HepG2 (cell line): ENCODE data around the gene SAP25. TPM values are rescaled to one million over a fixed set of nuclear protein-coding genes. Genes with fewer than 3 reads are reported as not detected.
A peak's percentile ranks its signal among the peaks of the same experiment; 100 is the strongest.

Source experiments
- AGO2 ChIP-seq: fragments of 200-400 bp; formaldehyde crosslinking; optimal IDR thresholded peaks from 2 replicates; pipeline ENCODE3; 2017; ENCODE audit warnings: mild to moderate bottlenecking, low read depth, low read length, moderate library complexity
- CENPT ChIP-seq: sonication (generic); formaldehyde crosslinking; IDR thresholded peaks from 2 replicates; pipeline ENCODE4 v1.8.0; 2022; ENCODE audit warnings: low read depth, mild to moderate bottlenecking, moderate library complexity, missing genetic modification reagents
- EP300 ChIP-seq, 3 experiments: sonication (generic) in 1 of 3; formaldehyde crosslinking in 1 of 3; IDR thresholded peaks; 2 replicates each; pipeline versions ENCODE4 v1.5.1 to v1.6.1; 2011 to 2020; ENCODE audit warnings: low read depth in 2 of 3, low read length in 2 of 3, borderline replicate concordance in 1 of 3, improper control_type of control experiment in 1 of 3, mild to moderate bottlenecking in 1 of 3, missing genetic modification reagents in 1 of 3, moderate library complexity in 1 of 3
- HNF4A ChIP-seq: sonication (generic); formaldehyde crosslinking; IDR thresholded peaks from 2 replicates; pipeline ENCODE4 v1.4.0; 2020; ENCODE audit warnings: missing genetic modification reagents
- HNRNPUL1 ChIP-seq: fragments of 200-400 bp; formaldehyde crosslinking; IDR thresholded peaks from 2 replicates; pipeline ENCODE4 v1.6.1; 2017; ENCODE audit warnings: low read depth, mild to moderate bottlenecking, low read length, moderate library complexity
- IKZF4 ChIP-seq: sonication (generic); formaldehyde crosslinking; IDR thresholded peaks from 2 replicates; pipeline ENCODE4 v1.5.1; 2020; ENCODE audit warnings: borderline replicate concordance, mild to moderate bottlenecking, low read depth, missing genetic modification reagents; ENCODE audit errors: not compliant biosample characterization
- LCORL ChIP-seq, 2 experiments: fragments of 450-650 bp in 1 of 2; sonication (generic) in 1 of 2; formaldehyde crosslinking in 1 of 2; IDR thresholded peaks; 2 replicates each; pipeline versions ENCODE4 v1.5.0 to v1.6.1; 2017 to 2020; ENCODE audit warnings: antibody characterized with exemption in 1 of 2, missing genetic modification reagents in 1 of 2
- SYNCRIP ChIP-seq: fragments of 200-400 bp; formaldehyde crosslinking; IDR thresholded peaks from 2 replicates; pipeline ENCODE4 v1.6.1; 2018; ENCODE audit warnings: mild to moderate bottlenecking, low read depth, low read length; ENCODE audit not compliant: insufficient read depth
- UBTF ChIP-seq: sonication (generic); formaldehyde crosslinking; IDR thresholded peaks from 2 replicates; pipeline ENCODE4 v1.4.0; 2020; ENCODE audit warnings: mild to moderate bottlenecking, missing genetic modification reagents
- YEATS2 ChIP-seq: sonication (generic); formaldehyde crosslinking; IDR thresholded peaks from 2 replicates; pipeline ENCODE4 v1.4.0; 2020; ENCODE audit warnings: missing genetic modification reagents, borderline replicate concordance
- ZNF234 ChIP-seq: sonication (generic); formaldehyde crosslinking; conservative IDR thresholded peaks from 2 replicates; pipeline ENCODE4 v1.5.1; 2020; ENCODE audit warnings: mild to moderate bottlenecking, missing genetic modification reagents
- ZNF501 ChIP-seq: sonication (generic); formaldehyde crosslinking; IDR thresholded peaks from 2 replicates; pipeline ENCODE4 v1.5.1; 2020; ENCODE audit warnings: mild to moderate bottlenecking, moderate library complexity, missing genetic modification reagents
- ZNF558 ChIP-seq: sonication (generic); formaldehyde crosslinking; IDR thresholded peaks from 2 replicates; pipeline ENCODE4 v1.9.0; 2022; ENCODE audit warnings: mild to moderate bottlenecking, missing genetic modification reagents, borderline replicate concordance
- ZNF614 ChIP-seq: IDR thresholded peaks from 2 replicates; pipeline ENCODE4 v1.6.1; 2018; ENCODE audit warnings: missing biosample characterization, missing genetic modification reagents, inconsistent platforms, borderline replicate concordance
- polyA plus RNA-seq, 8 experiments: library from polyadenylated mRNA; depleted of rRNA in 3 of 8; stranded (reverse) in 7 of 8; unstranded in 1 of 8; fragments of >200 nt; fragmentation: Illumina TruSeq in 4 of 8; extraction: Trizol in 4 of 8; gene quantifications; 2 replicates each; pipeline versions ENCODE4 v1.2.1 to v1.2.3, GENCODE V29; 2011 to 2016; ENCODE audit warnings: low read depth in 4 of 8, missing spikeins in 1 of 8, mixed read lengths in 1 of 8; ENCODE audit not compliant: insufficient read depth in 1 of 8
- total RNA-seq, 5 experiments: library from RNA; depleted of rRNA; stranded (reverse); fragments of >200 nt; fragmentation: Illumina TruSeq; extraction: Trizol; gene quantifications; 2 replicates each; pipeline ENCODE4 v1.2.3, GENCODE V29; 2016; ENCODE audit warnings: low read depth in 1 of 5
- TF ChIP-seq, protein P1 (sequence below): sonication (generic); formaldehyde crosslinking; IDR thresholded peaks from 2 replicates; pipeline ENCODE4 v1.4.0; 2020; ENCODE audit warnings: missing genetic modification reagents, borderline replicate concordance
- TF ChIP-seq, protein P2 (sequence below): sonication (generic); formaldehyde crosslinking; IDR thresholded peaks from 2 replicates; pipeline ENCODE4 v1.5.1; 2020; ENCODE audit warnings: mild to moderate bottlenecking, moderate library complexity, missing genetic modification reagents
- TF ChIP-seq, protein P3 (sequence below): sonication (generic); formaldehyde crosslinking; IDR thresholded peaks from 2 replicates; pipeline ENCODE4 v1.5.1; 2020; ENCODE audit warnings: mild to moderate bottlenecking, missing genetic modification reagents, moderate library complexity

The SAP25 gene
- total and polyA plus RNA-seq, 2 of the 13 experiments (the other 11 are each of a cell fraction or from before 2014, with no cell fraction given): 0.15 to 0.20 TPM

DNA sequence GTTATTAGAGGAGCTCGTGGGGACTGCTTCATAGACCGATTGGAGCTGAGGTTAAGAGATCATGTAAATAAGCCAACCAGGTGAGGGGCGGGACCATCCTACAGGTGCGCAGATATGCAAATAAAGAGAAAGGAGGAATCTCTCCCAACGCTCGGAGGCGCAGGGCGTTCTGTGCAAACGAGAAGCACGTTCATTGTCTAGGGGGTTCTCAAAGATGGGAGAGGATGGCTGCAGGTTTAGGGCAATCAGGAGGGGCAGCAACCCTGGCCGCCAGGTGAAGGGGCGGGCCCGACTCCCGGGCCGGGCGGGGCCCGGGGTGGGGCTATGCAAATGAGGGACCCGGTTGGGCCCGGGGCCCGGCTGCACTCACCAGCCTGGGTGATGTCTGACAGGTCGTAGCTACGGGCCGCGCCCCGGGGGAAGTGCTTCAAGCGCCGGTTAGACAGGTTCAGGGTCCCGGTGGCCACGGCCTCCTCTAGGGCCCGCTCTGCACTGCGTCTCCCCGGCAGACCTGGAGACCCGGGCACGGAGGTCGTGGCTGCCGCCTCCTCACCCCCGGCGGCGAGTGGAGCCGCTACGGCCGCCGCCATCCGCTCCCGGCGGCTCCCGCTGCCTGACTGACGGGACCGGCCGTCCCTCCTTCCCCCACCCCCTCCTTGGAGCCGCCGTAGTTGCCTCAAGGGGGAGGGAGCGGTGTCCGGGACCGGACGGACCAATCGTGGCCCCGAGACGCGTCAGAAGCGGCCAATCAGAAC, 12.0 kb upstream of the SAP25 start, which contains the start of gene LRCH4 (continued):
- TF ChIP-seq, protein P1, sequence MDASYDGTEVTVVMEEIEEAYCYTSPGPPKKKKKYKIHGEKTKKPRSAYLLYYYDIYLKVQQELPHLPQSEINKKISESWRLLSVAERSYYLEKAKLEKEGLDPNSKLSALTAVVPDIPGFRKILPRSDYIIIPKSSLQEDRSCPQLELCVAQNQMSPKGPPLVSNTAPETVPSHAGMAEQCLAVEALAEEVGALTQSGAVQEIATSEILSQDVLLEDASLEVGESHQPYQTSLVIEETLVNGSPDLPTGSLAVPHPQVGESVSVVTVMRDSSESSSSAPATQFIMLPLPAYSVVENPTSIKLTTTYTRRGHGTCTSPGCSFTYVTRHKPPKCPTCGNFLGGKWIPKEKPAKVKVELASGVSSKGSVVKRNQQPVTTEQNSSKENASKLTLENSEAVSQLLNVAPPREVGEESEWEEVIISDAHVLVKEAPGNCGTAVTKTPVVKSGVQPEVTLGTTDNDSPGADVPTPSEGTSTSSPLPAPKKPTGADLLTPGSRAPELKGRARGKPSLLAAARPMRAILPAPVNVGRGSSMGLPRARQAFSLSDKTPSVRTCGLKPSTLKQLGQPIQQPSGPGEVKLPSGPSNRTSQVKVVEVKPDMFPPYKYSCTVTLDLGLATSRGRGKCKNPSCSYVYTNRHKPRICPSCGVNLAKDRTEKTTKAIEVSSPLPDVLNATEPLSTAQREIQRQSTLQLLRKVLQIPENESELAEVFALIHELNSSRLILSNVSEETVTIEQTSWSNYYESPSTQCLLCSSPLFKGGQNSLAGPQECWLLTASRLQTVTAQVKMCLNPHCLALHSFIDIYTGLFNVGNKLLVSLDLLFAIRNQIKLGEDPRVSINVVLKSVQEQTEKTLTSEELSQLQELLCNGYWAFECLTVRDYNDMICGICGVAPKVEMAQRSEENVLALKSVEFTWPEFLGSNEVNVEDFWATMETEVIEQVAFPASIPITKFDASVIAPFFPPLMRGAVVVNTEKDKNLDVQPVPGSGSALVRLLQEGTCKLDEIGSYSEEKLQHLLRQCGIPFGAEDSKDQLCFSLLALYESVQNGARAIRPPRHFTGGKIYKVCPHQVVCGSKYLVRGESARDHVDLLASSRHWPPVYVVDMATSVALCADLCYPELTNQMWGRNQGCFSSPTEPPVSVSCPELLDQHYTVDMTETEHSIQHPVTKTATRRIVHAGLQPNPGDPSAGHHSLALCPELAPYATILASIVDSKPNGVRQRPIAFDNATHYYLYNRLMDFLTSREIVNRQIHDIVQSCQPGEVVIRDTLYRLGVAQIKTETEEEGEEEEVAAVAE (CRISPR knock-in tag): peak; percentile 86; the same call in 1 of the 2 replicates
- TF ChIP-seq HNF4A (CRISPR knock-in tag) (0 out of 2 replicates have a peak, but pooled peaks have one; percentile 2), CENPT (CRISPR knock-in tag) (no peak), YEATS2 (peak; percentile 90), IKZF4 (CRISPR knock-in tag) (peak; percentile 53), ZNF501 (CRISPR knock-in tag) (peak; percentile 81; the same call in 1 of the 2 replicates), ZNF614 (CRISPR knock-in tag) (peak; percentile 55; the same call in 1 of the 2 replicates), UBTF (CRISPR knock-in tag) (peak; percentile 58), EP300 (IDR thresholded peaks at IDR 0.05; ENCODE audit: low read depth in 2 of 2, low read length in 2 of 2) (peak; percentile 24 to 67; a peak in 2 of 4 replicates), EP300 (CRISPR knock-in tag; IDR thresholded peaks at IDR 0.05; ENCODE audit: borderline replicate concordance) (peak; percentile 46; the same call in 1 of the 2 replicates), LCORL (IDR thresholded peaks at IDR 0.05) (no peak), LCORL (CRISPR knock-in tag; IDR thresholded peaks at IDR 0.05) (peak; percentile 33; the same call in 1 of the 2 replicates), ZNF558 (CRISPR knock-in tag) (0 out of 2 replicates have a peak, but pooled peaks have one; percentile 42), ZNF234 (CRISPR knock-in tag) (no peak), SYNCRIP (no peak), HNRNPUL1 (peak; percentile 63; the same call in 1 of the 2 replicates), AGO2 (peak; percentile 60)
- TF ChIP-seq, protein P2, sequence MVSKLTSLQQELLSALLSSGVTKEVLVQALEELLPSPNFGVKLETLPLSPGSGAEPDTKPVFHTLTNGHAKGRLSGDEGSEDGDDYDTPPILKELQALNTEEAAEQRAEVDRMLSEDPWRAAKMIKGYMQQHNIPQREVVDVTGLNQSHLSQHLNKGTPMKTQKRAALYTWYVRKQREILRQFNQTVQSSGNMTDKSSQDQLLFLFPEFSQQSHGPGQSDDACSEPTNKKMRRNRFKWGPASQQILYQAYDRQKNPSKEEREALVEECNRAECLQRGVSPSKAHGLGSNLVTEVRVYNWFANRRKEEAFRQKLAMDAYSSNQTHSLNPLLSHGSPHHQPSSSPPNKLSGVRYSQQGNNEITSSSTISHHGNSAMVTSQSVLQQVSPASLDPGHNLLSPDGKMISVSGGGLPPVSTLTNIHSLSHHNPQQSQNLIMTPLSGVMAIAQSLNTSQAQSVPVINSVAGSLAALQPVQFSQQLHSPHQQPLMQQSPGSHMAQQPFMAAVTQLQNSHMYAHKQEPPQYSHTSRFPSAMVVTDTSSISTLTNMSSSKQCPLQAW: peak; percentile 86
- TF ChIP-seq, protein P3, sequence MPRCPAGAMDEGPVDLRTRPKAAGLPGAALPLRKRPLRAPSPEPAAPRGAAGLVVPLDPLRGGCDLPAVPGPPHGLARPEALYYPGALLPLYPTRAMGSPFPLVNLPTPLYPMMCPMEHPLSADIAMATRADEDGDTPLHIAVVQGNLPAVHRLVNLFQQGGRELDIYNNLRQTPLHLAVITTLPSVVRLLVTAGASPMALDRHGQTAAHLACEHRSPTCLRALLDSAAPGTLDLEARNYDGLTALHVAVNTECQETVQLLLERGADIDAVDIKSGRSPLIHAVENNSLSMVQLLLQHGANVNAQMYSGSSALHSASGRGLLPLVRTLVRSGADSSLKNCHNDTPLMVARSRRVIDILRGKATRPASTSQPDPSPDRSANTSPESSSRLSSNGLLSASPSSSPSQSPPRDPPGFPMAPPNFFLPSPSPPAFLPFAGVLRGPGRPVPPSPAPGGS (CRISPR knock-in tag): peak; percentile 91
